DND-41 (cell line): ENCODE data around the gene DEFB108B.
"Not testable (repeated sequence)": the region's sequence is repeated elsewhere in the genome, so short reads cannot be mapped to it uniquely, and the experiment has no call there.

Experiments used
- EZH2 ChIP-seq: IDR thresholded peaks from 3 replicates; pipeline ENCODE4 v1.6.1; 2012; ENCODE audit warnings: borderline replicate concordance, low read depth, mild to moderate bottlenecking, moderate library complexity, low read length, inconsistent platforms; ENCODE audit not compliant: severe bottlenecking
- TF ChIP-seq, protein P1 (sequence below): IDR thresholded peaks from 2 replicates; pipeline ENCODE4 v1.5.1; 2012; ENCODE audit warnings: borderline replicate concordance, low read length, moderate library complexity, mild to moderate bottlenecking; ENCODE audit not compliant: poor library complexity, severe bottlenecking; ENCODE audit errors: extremely low read depth

DNA sequence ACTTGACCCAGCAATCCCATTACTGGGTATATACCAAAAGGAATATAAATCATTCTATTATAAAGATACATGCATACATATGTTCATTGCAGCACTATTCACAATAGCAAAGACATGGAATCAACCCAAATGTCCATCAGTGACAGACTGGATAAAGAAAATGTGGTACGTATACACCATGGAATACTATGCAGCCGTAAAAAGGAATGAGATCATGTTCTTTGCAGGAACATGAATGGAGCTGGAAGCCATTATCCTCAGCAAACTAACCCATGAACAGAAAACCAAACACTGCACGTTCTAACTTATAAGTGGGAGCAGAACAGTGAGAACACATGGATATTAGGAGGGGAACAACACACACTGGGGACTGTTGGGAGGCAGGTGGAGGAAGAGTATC, 3.8 kb upstream of the DEFB108B start:
- TF ChIP-seq, protein P1, sequence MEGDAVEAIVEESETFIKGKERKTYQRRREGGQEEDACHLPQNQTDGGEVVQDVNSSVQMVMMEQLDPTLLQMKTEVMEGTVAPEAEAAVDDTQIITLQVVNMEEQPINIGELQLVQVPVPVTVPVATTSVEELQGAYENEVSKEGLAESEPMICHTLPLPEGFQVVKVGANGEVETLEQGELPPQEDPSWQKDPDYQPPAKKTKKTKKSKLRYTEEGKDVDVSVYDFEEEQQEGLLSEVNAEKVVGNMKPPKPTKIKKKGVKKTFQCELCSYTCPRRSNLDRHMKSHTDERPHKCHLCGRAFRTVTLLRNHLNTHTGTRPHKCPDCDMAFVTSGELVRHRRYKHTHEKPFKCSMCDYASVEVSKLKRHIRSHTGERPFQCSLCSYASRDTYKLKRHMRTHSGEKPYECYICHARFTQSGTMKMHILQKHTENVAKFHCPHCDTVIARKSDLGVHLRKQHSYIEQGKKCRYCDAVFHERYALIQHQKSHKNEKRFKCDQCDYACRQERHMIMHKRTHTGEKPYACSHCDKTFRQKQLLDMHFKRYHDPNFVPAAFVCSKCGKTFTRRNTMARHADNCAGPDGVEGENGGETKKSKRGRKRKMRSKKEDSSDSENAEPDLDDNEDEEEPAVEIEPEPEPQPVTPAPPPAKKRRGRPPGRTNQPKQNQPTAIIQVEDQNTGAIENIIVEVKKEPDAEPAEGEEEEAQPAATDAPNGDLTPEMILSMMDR: not testable (repeated sequence)
- TF ChIP-seq EZH2: not testable (repeated sequence)
